Measurements from ENCODE around the gene HLCS. TPM values are rescaled to one million over a fixed set of nuclear protein-coding genes. Genes with fewer than 3 reads are reported as not detected.

Gene HLCS
- total and polyA plus RNA-seq, 2 of the 8 experiments (the other 6 are each of a cell fraction or from before 2014, with no cell fraction given), result 4.7 to 12.2 TPM

DNA sequence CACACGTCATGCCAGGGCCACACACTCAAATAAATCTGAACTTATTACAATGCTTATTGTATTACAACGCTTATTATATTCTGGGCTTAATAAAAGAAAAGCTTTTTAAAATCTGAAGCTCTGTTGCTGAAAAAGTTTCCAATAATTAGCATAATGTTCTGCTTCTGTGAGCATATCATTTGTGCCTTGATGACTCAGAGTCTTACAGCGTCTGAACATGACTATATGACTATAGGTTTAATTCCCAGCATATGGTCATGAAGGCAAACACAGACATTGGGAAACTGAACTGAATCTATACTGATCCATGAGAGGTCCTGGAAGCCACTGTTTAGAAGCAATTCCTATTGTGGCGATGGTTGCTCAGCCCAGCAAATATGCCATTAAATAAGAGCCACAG is 201.2 kb downstream of the HLCS start (continued):
- TF ChIP-seq SP1 (IDR thresholded peaks at IDR 0.05; ENCODE audit: low read depth, low read length) (no peak), SIN3A (conservative IDR thresholded peaks at IDR 0.05 in 1 of 2, IDR thresholded peaks at IDR 0.05 in 1 of 2; ENCODE audit: low read depth in 1 of 2, low read length in 2 of 2) (no peak)
- TF ChIP-seq, protein P1, sequence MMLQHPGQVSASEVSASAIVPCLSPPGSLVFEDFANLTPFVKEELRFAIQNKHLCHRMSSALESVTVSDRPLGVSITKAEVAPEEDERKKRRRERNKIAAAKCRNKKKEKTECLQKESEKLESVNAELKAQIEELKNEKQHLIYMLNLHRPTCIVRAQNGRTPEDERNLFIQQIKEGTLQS (IDR thresholded peaks at IDR 0.05; ENCODE audit: insufficient read depth, low read depth, low read length), result no peak

All from H1 (cell line).